Ammon's horn (tissue), 1 donor: ENCODE data around the gene SUPT6H.
A peak's percentile ranks its signal among the peaks of the same experiment; 100 is the strongest.
"Not testable (repeated sequence)": the region's sequence is repeated elsewhere in the genome, so short reads cannot be mapped to it uniquely, and the experiment has no call there.

Source experiments
- DNase-seq: peaks from one replicate; pipeline ENCODE4 v3.0.0-alpha.2; 2016; ENCODE audit warnings: low spot score

SUPT6H gene

GRCh38 chr17:28719021-28719433, 57.0 kb downstream of the SUPT6H start:
- DNase-seq, result no peak

- no peak for DNase-seq
Observed at GRCh38 chr17:28720247-28720996, 58.4 kb downstream of the SUPT6H start.

- not testable (repeated sequence) for DNase-seq
Observed at GRCh38 chr17:28720997-28721329, 59.0 kb downstream of the SUPT6H start.

GRCh38 chr17:28722417-28723158, 60.6 kb downstream of the SUPT6H start:
- DNase-seq, result no peak

- DNase-seq, result no peak
Observed at GRCh38 chr17:28723159-28723835, 61.3 kb downstream of the SUPT6H start.

GRCh38 chr17:28723836-28724499, 62.0 kb downstream of the SUPT6H start:
- DNase-seq, result not testable (repeated sequence)

- no peak for DNase-seq
Observed at GRCh38 chr17:28724500-28725165, 62.6 kb downstream of the SUPT6H start.

- no peak for DNase-seq
Observed at GRCh38 chr17:28725166-28725659, 63.2 kb downstream of the SUPT6H start.

- peak; percentile 18 for DNase-seq
Observed at GRCh38 chr17:28725660-28726225, 63.7 kb downstream of the SUPT6H start.

GRCh38 chr17:28726226-28726626, 64.2 kb downstream of the SUPT6H start, which contains the start of gene TLCD1:
Gene TLCD1 (minus strand): TSS chr17:28726233. CDS start chr17:28726097, 136 bp downstream.
- DNase-seq, result peak; percentile 49

- DNase-seq, result peak; percentile 94
Observed at GRCh38 chr17:28726627-28727491, 64.9 kb downstream of the SUPT6H start.

GRCh38 chr17:28728364-28729200, 66.6 kb downstream of the SUPT6H start, which contains the start of gene NEK8:
Gene NEK8 (plus strand): TSS chr17:28728788. CDS start chr17:28728814, 26 bp downstream.
- DNase-seq, result peak; percentile 95

GRCh38 chr17:28729950-28730330, 67.9 kb downstream of the SUPT6H start:
- DNase-seq, result no peak

GRCh38 chr17:28733346-28733745, 71.3 kb downstream of the SUPT6H start:
- DNase-seq, result no peak

GRCh38 chr17:28734712-28735241, 72.8 kb downstream of the SUPT6H start:
- DNase-seq, result no peak

- no peak for DNase-seq
Observed at GRCh38 chr17:28735242-28735722, 73.3 kb downstream of the SUPT6H start.

- DNase-seq, result not testable (repeated sequence)
Observed at GRCh38 chr17:28735913-28736769, 74.1 kb downstream of the SUPT6H start.

GRCh38 chr17:28737316-28737715, 75.3 kb downstream of the SUPT6H start:
- DNase-seq, result no peak
